Kidney epithelial cell (primary cell): ENCODE data around the gene RANBP1. TPM values are rescaled to one million over a fixed set of nuclear protein-coding genes. Genes with fewer than 3 reads are reported as not detected.
A peak's percentile ranks its signal among the peaks of the same experiment; 100 is the strongest.

Experiments
- DNase-seq: peaks from one replicate; pipeline ENCODE4 v3.0.0-alpha.2; 2010; ENCODE audit warnings: low read depth
- H3K27me3 ChIP-seq: 2 replicates; pipeline ENCODE4 v1.6.0; 2011; ENCODE audit warnings: low read length; ENCODE audit not compliant: control insufficient read depth, insufficient read depth
- H3K36me3 ChIP-seq: 2 replicates; pipeline ENCODE4 v1.5.1; 2011; ENCODE audit warnings: low read length; ENCODE audit not compliant: control insufficient read depth, insufficient read depth
- H3K4me3 ChIP-seq: 2 replicates; pipeline ENCODE4 v1.5.1; 2011; ENCODE audit warnings: low read depth, mild to moderate bottlenecking, control low read depth, low read length
- CTCF ChIP-seq: IDR thresholded peaks from 2 replicates; pipeline ENCODE4 v1.5.1; 2011; ENCODE audit warnings: mild to moderate bottlenecking, moderate library complexity, low read length, control low read depth, inconsistent platforms; ENCODE audit not compliant: insufficient read depth, poor library complexity, severe bottlenecking
- total RNA-seq: library from RNA; depleted of rRNA; stranded (reverse); fragments of >200 nt; gene quantifications from 2 replicates; pipeline ENCODE4 v1.2.3, GENCODE V29; 2015

The RANBP1 gene
- total RNA-seq, 1 donor from 2014 or later, result 360 TPM

GRCh38 chr22:20083891-20084546 is 31.9 kb upstream of the RANBP1 start:
- no peak for TF ChIP-seq CTCF
- no peak for DNase-seq
- H3K27me3 ChIP-seq, result no peaks in the 10 kb centered on the region
- H3K4me3 ChIP-seq, result no peak overlapping the region
- peaks cover 3% of the 10 kb centered on the region for H3K36me3 ChIP-seq

GRCh38 chr22:20084547-20085413 is 31.1 kb upstream of the RANBP1 start:
- TF ChIP-seq CTCF, result peak; percentile 52
- Histone ChIP-seq H3K27me3 (no peaks in the 10 kb centered on the region), H3K36me3 (peaks cover 3% of the 10 kb centered on the region), H3K4me3 (no peak overlapping the region)
- no peak for DNase-seq

- no peak for TF ChIP-seq CTCF
- DNase-seq, result no peak
- Histone ChIP-seq H3K4me3 (no peak overlapping the region), H3K27me3 (no peaks in the 10 kb centered on the region), H3K36me3 (peaks cover 3% of the 10 kb centered on the region)
These were observed 30.3 kb upstream of the RANBP1 start for GRCh38 chr22:20085651-20086050.

- no peak for DNase-seq
- TF ChIP-seq CTCF, result no peak
- Histone ChIP-seq H3K4me3 (no peak overlapping the region), H3K27me3 (no peaks in the 10 kb centered on the region), H3K36me3 (peaks cover 3% of the 10 kb centered on the region)
These were observed 29.8 kb upstream of the RANBP1 start for GRCh38 chr22:20086101-20086599.

- peaks cover 3% of the 10 kb centered on the region for H3K36me3 ChIP-seq
- no peak for TF ChIP-seq CTCF
- no peaks in the 10 kb centered on the region for H3K27me3 ChIP-seq
- no peak overlapping the region for H3K4me3 ChIP-seq
- no peak for DNase-seq
These were observed 29.1 kb upstream of the RANBP1 start for GRCh38 chr22:20086763-20087162.
